BJ (cell line): ENCODE data around the gene OR10R2. TPM values are rescaled to one million over a fixed set of nuclear protein-coding genes. Genes with fewer than 3 reads are reported as not detected.

Experiments used
- CTCF ChIA-PET: fragments of 350-600 bp; formaldehyde crosslinking; extraction: SDS; loops from one replicate; lab custom pipeline; 2021; ENCODE audit warnings: antibody characterized with exemption, inconsistent platforms; lab: Yijun Ruan, JAX
- POLR2A ChIA-PET: fragments of 300-600 bp; sonication (Branson Sonifier 250); formaldehyde crosslinking; extraction: SDS; loops from one replicate; lab custom pipeline; 2021; ENCODE audit warnings: antibody characterized with exemption; lab: Charles Lee
- DNase-seq: peaks from one replicate; pipeline ENCODE4 v3.0.0-alpha.2; 2011; ENCODE audit warnings: low read depth
- H3K27me3 ChIP-seq: 2 replicates; pipeline ENCODE4 v1.6.0; 2011; ENCODE audit warnings: low read length; ENCODE audit not compliant: control insufficient read depth, insufficient read depth
- H3K36me3 ChIP-seq: 2 replicates; pipeline ENCODE4 v1.5.1; 2011; ENCODE audit warnings: low read length; ENCODE audit not compliant: control insufficient read depth, insufficient read depth
- H3K4me3 ChIP-seq: 2 replicates; pipeline ENCODE4 v1.5.1; 2011; ENCODE audit warnings: low read depth, mild to moderate bottlenecking, control low read depth, low read length
- CTCF ChIP-seq: IDR thresholded peaks from 2 replicates; pipeline ENCODE4 v1.5.1; 2011; ENCODE audit warnings: low read depth, mild to moderate bottlenecking, control low read depth, inconsistent platforms, low read length, moderate library complexity; ENCODE audit not compliant: insufficient read depth
- polyA plus RNA-seq: library from polyadenylated mRNA; depleted of rRNA; stranded (reverse); fragments of >200 nt; gene quantifications from 2 replicates; pipeline ENCODE4 v1.2.3, GENCODE V29; 2011

Gene OR10R2
- polyA plus RNA-seq, 1 experiment, result not detected

- Histone ChIP-seq H3K4me3 (no peak overlapping the region), H3K27me3 (no peaks in the 10 kb centered on the region), H3K36me3 (no peaks in the 10 kb centered on the region)
- POLR2A ChIA-PET, result no interaction called here
- CTCF ChIA-PET, result interaction anchor here (0.9 to 2.2 kb wide), 4 partner anchors 13 to 565 kb away, joined by 3 to 11 read pairs (median 6); no protein-coding TSS in a partner anchor
- no peak for DNase-seq
- peak; percentile 49 for TF ChIP-seq CTCF
Measured at GRCh38 chr1:158506369-158506987, 34.5 kb downstream of the OR10R2 start.

- Histone ChIP-seq H3K27me3 (no peaks in the 10 kb centered on the region), H3K4me3 (no peak overlapping the region), H3K36me3 (no peaks in the 10 kb centered on the region)
- DNase-seq, result no peak
- ChIA-PET POLR2A (no interaction called here), CTCF (interaction anchor here (0.9 to 2.2 kb wide), 3 partner anchors 12 to 563 kb away, joined by 3 to 11 read pairs (median 5); no protein-coding TSS in a partner anchor)
- no peak for TF ChIP-seq CTCF
Measured at GRCh38 chr1:158507511-158507910, 35.5 kb downstream of the OR10R2 start.

- H3K4me3 ChIP-seq, result no peak overlapping the region
- no peak for TF ChIP-seq CTCF
- no peaks in the 10 kb centered on the region for H3K27me3 ChIP-seq
- ChIA-PET POLR2A (no interaction called here), CTCF (interaction anchor here (0.9 to 1.0 kb wide), 2 partner anchors 18 to 490 kb away, joined by 3 read pairs; no protein-coding TSS in a partner anchor)
- DNase-seq, result no peak
- no peaks in the 10 kb centered on the region for H3K36me3 ChIP-seq
Measured at GRCh38 chr1:158509471-158510156, 37.6 kb downstream of the OR10R2 start.

GRCh38 chr1:158516966-158517365 lies 44.9 kb downstream of the OR10R2 start:
- no peak for DNase-seq
- Histone ChIP-seq H3K4me3 (no peak overlapping the region), H3K27me3 (no peaks in the 10 kb centered on the region), H3K36me3 (no peaks in the 10 kb centered on the region)
- CTCF ChIA-PET, result no interaction called here
- no peak for TF ChIP-seq CTCF
- POLR2A ChIA-PET, result no interaction called here

- TF ChIP-seq CTCF, result no peak
- DNase-seq, result no peak
- POLR2A ChIA-PET, result no interaction called here
- H3K4me3 ChIP-seq, result no peak overlapping the region
- CTCF ChIA-PET, result interaction anchor here (1.5 kb wide), 1 partner anchor 13 kb away, joined by 5 read pairs; no protein-coding TSS in a partner anchor
- no peaks in the 10 kb centered on the region for H3K36me3 ChIP-seq
- no peaks in the 10 kb centered on the region for H3K27me3 ChIP-seq
Measured at GRCh38 chr1:158520021-158520420, 48.0 kb downstream of the OR10R2 start.
